ENCODE data around the gene WDR70. TPM values are rescaled to one million over a fixed set of nuclear protein-coding genes. Genes with fewer than 3 reads are reported as not detected.
"Not testable (repeated sequence)": the region's sequence is repeated elsewhere in the genome, so short reads cannot be mapped to it uniquely, and the experiment has no call there.

The WDR70 gene
- 63.9 and 78.2 TPM in 2 replicates for total RNA-seq (2021)
- Bru-seq, nascent RNA = percentile 88 among the genes with signal in this experiment
- percentile 74 among the genes with signal in this experiment for BruChase-seq, experiment 1, labeled RNA remaining after a 2-hour chase
- BruChase-seq, experiment 2, labeled RNA remaining after a 6-hour chase = percentile 55 among the genes with signal in this experiment
- long read RNA-seq, transcript WDR70-201 (18 exons, 2,983 nt) = major isoform, 60 of 74 reads
- long read RNA-seq, partial matches to known transcripts = 5 of 74 reads
- long read RNA-seq, other reads (novel, unspliced or antisense) = 9 of 74 reads

- peak within 1 kb of the TSS; percentile 84 for H2AFZ ChIP-seq
Observed at GRCh38 chr5:37379100-37379628, at the start of gene WDR70. Gene WDR70 (plus strand): TSS chr5:37379318. CDS start chr5:37379368, 50 bp downstream.

GRCh38 chr5:37334754-37335153 lies 44.4 kb upstream of the WDR70 start:
- POLR2A ChIA-PET (ENCODE audit: unreplicated experiment); H3K9me2 ChIP-seq (ENCODE audit: insufficient read depth); DNase-seq; H3K27me3 ChIP-seq (ENCODE audit: insufficient read depth, low read depth); H3K27ac ChIP-seq; H3K4me1 ChIP-seq (replicated peaks; ENCODE audit: insufficient read depth); H2AFZ ChIP-seq; H3K79me2 ChIP-seq (ENCODE audit: low read depth); H3F3A ChIP-seq (ENCODE audit: insufficient read depth, low read depth); BruUV-seq (replicated peaks); H4K20me1 ChIP-seq (ENCODE audit: insufficient read depth); H3K4me2 ChIP-seq; H3K9me3 ChIP-seq (ENCODE audit: insufficient read depth, low read depth); H3K4me3 ChIP-seq: not testable (repeated sequence)
- CTCF ChIA-PET = interaction anchor here (0.7 kb wide), 1 partner anchor 47 kb away, joined by 3 read pairs; no protein-coding TSS in a partner anchor
- intact Hi-C loops (cut with micrococcal nuclease; ENCODE audit: unreplicated experiment) = loop anchor here (10.0 kb wide), 1 partner anchor 290 kb away; no protein-coding TSS in a partner anchor
- peaks cover 45% of the 10 kb centered on the region for H3K36me3 ChIP-seq (ENCODE audit: low read depth)

More at GRCh38 chr5:37379100-37379628, at the start of gene WDR70:
- BruUV-seq (replicated peaks); H3K36me3 ChIP-seq (ENCODE audit: low read depth); H3K9me2 ChIP-seq (ENCODE audit: insufficient read depth); H3K27me3 ChIP-seq (ENCODE audit: insufficient read depth, low read depth); H3K9me3 ChIP-seq (ENCODE audit: insufficient read depth, low read depth); H3K27ac ChIP-seq; H3F3A ChIP-seq (ENCODE audit: insufficient read depth, low read depth); H4K20me1 ChIP-seq (ENCODE audit: insufficient read depth): not testable (repeated sequence)
- Histone ChIP-seq H3K4me2 (peak within 1 kb of the TSS; percentile 93), H3K4me3 (peak within 1 kb of the TSS; percentile 91), H3K4me1 (replicated peaks; ENCODE audit: insufficient read depth) (peaks cover 12% of the 10 kb centered on the region), H3K79me2 (ENCODE audit: low read depth) (peaks cover 12% of the 10 kb centered on the region)
- TF ChIP-seq CTCF (conservative IDR thresholded peaks at IDR 0.05) = peak; percentile 47; the same call in 1 of the 2 replicates
- CTCF ChIA-PET = interaction anchor here (0.6 to 1.3 kb wide), 12 partner anchors 8 to 1833 kb away, joined by 3 to 24 read pairs (median 8); partner anchors contain the start of gene NUP155
- peak; percentile 88 to 95 for DNase-seq
- intact Hi-C loops (cut with micrococcal nuclease; ENCODE audit: unreplicated experiment) = loop anchor here (1.0 to 10.0 kb wide), 2 partner anchors 8 to 634 kb away; partner anchors contain the start of gene NUP155
- POLR2A ChIA-PET (ENCODE audit: unreplicated experiment) = interaction anchor here (0.6 to 0.9 kb wide), 6 partner anchors 8 to 1756 kb away, joined by 4 to 11 read pairs (median 6); partner anchors contain the start of gene NUP155

GRCh38 chr5:37342741-37343140 lies 36.4 kb upstream of the WDR70 start:
- ChIA-PET POLR2A (ENCODE audit: unreplicated experiment) (interaction anchor here (0.7 kb wide), 1 partner anchor 32 kb away, joined by 3 read pairs; no protein-coding TSS in a partner anchor), CTCF (interaction anchor here (0.7 kb wide), 1 partner anchor 16 kb away, joined by 3 read pairs; no protein-coding TSS in a partner anchor)
- H3K9me2 ChIP-seq (ENCODE audit: insufficient read depth); H3K27me3 ChIP-seq (ENCODE audit: insufficient read depth, low read depth); H4K20me1 ChIP-seq (ENCODE audit: insufficient read depth); BruUV-seq (replicated peaks); H3K9me3 ChIP-seq (ENCODE audit: insufficient read depth, low read depth); H3K4me2 ChIP-seq; H2AFZ ChIP-seq; H3K4me3 ChIP-seq; H3K79me2 ChIP-seq (ENCODE audit: low read depth); H3K27ac ChIP-seq; H3K4me1 ChIP-seq (replicated peaks; ENCODE audit: insufficient read depth); H3F3A ChIP-seq (ENCODE audit: insufficient read depth, low read depth); intact Hi-C loops (cut with micrococcal nuclease; ENCODE audit: unreplicated experiment); DNase-seq: not testable (repeated sequence)
- H3K36me3 ChIP-seq (ENCODE audit: low read depth) = peaks cover 51% of the 10 kb centered on the region

- intact Hi-C loops (cut with micrococcal nuclease; ENCODE audit: unreplicated experiment) = no loop called here
- no peaks in the 10 kb centered on the region; the same call in 1 of the 2 replicates for H3F3A ChIP-seq (ENCODE audit: insufficient read depth, low read depth)
- peaks cover 7% of the 10 kb centered on the region for H4K20me1 ChIP-seq (ENCODE audit: insufficient read depth)
- no peak overlapping the region for H3K4me2 ChIP-seq
- no TSS peak for BruUV-seq (replicated peaks)
- no peaks in the 10 kb centered on the region for H3K9me3 ChIP-seq (ENCODE audit: insufficient read depth, low read depth)
- no peak for DNase-seq
- H3K9me2 ChIP-seq (ENCODE audit: insufficient read depth) = no peaks in the 10 kb centered on the region
- ChIA-PET POLR2A (ENCODE audit: unreplicated experiment) (no interaction called here), CTCF (no interaction called here)
- no peak overlapping the region for H3K27ac ChIP-seq
- H3K4me1 ChIP-seq (replicated peaks; ENCODE audit: insufficient read depth) = no peaks in the 10 kb centered on the region
- no peak overlapping the region for H2AFZ ChIP-seq
- H3K79me2 ChIP-seq (ENCODE audit: low read depth) = 0 out of 2 replicates have a peak, but pooled peaks cover 6% of the 10 kb centered on the region
- peaks cover 39% of the 10 kb centered on the region for H3K36me3 ChIP-seq (ENCODE audit: low read depth)
- H3K4me3 ChIP-seq = no peak overlapping the region
- no peaks in the 10 kb centered on the region for H3K27me3 ChIP-seq (ENCODE audit: insufficient read depth, low read depth)
- no peak for TF ChIP-seq CTCF (conservative IDR thresholded peaks at IDR 0.05)
- TF ChIP-seq EZH2 (IDR thresholded peaks at IDR 0.05; ENCODE audit: low read depth) = no peak
Observed at GRCh38 chr5:37355161-37355560, 24.0 kb upstream of the WDR70 start.

All from PC-9 (cell line).